ENCODE results near the gene ROCK2.

ROCK2 gene

DNA sequence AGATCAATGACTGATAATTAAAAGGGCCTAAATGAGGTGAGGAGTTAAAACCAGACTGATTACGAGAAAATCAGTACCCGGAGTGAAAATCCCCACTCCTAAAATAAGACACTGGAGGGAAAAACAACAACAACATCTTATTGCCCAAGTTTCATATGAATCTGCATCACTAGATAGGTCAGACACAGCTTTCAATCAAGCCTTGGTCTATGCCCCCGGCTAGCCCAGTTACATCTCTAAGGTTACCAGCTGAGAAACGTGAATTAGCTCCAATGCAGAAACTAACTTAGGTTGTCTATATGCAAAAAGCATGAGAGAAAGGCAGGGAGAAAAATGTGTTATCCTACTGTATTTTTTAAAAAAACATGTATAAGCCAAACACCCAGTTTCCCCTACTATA lies 53.7 kb downstream of the ROCK2 start:
- TF ChIP-seq, protein P1, sequence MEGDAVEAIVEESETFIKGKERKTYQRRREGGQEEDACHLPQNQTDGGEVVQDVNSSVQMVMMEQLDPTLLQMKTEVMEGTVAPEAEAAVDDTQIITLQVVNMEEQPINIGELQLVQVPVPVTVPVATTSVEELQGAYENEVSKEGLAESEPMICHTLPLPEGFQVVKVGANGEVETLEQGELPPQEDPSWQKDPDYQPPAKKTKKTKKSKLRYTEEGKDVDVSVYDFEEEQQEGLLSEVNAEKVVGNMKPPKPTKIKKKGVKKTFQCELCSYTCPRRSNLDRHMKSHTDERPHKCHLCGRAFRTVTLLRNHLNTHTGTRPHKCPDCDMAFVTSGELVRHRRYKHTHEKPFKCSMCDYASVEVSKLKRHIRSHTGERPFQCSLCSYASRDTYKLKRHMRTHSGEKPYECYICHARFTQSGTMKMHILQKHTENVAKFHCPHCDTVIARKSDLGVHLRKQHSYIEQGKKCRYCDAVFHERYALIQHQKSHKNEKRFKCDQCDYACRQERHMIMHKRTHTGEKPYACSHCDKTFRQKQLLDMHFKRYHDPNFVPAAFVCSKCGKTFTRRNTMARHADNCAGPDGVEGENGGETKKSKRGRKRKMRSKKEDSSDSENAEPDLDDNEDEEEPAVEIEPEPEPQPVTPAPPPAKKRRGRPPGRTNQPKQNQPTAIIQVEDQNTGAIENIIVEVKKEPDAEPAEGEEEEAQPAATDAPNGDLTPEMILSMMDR (IDR thresholded peaks at IDR 0.05), result no peak
- H3K27me3 Mint-ChIP-seq (ENCODE audit: low read depth, poor library complexity), result no peaks in the 10 kb centered on the region
- H3K27ac Mint-ChIP-seq, result no peak overlapping the region
- DNase-seq, result no peak
- H3K4me3 Mint-ChIP-seq, result no peak overlapping the region
- H3K9me3 Mint-ChIP-seq, result peaks cover 7% of the 10 kb centered on the region
- H3K36me3 Mint-ChIP-seq (ENCODE audit: low read depth), result peaks cover 22% of the 10 kb centered on the region
- peaks cover 26% of the 10 kb centered on the region for H3K4me1 Mint-ChIP-seq

DNA sequence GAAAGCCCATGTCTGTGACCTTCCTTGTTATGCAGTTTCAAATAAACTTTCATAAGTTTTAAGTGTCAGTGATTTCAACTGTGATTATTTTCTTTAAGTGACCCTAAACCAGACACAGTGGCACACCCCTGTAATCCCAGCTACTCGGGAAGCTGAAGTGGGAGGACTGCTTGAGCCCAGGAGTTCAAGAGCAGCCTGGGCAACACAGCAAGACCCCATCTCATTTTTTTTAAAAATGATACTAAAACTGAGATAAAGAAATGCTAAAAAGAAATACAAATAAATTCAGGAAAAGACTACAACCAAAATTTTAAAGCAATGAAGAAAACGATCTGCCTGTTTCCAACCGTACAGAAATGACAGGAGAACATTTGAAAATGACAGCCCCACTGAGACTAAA lies 54.2 kb downstream of the ROCK2 start:
- no peak for DNase-seq
- peaks cover 26% of the 10 kb centered on the region for H3K4me1 Mint-ChIP-seq
- H3K27ac Mint-ChIP-seq, result no peak overlapping the region
- peaks cover 12% of the 10 kb centered on the region for H3K9me3 Mint-ChIP-seq
- H3K27me3 Mint-ChIP-seq (ENCODE audit: low read depth, poor library complexity), result no peaks in the 10 kb centered on the region
- no peak overlapping the region for H3K4me3 Mint-ChIP-seq
- TF ChIP-seq, protein P1 (IDR thresholded peaks at IDR 0.05), result no peak
- peaks cover 27% of the 10 kb centered on the region for H3K36me3 Mint-ChIP-seq (ENCODE audit: low read depth)

DNA sequence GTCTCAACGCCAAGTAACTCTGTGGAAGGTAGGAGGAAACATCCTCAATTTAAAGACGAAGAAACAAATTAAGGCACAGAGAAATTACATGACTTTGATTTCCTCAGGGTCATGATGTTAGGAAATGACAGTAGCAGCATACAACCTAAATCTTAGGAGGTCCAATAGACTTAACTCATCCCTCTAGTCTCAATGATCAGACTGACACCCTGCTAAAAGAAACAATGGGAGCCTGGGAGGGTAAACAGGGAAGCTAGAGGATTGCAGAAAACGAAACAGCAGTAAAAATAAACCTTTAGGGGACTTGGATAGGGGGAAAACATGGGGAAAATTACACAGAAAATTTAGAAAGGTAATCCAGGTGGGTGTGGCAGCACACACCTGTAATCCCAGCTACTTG lies 56.0 kb downstream of the ROCK2 start:
- Mint-ChIP-seq H3K36me3 (ENCODE audit: low read depth) (peaks cover 44% of the 10 kb centered on the region), H3K9me3 (peaks cover 25% of the 10 kb centered on the region), H3K27ac (peak overlapping the region; percentile 95), H3K27me3 (ENCODE audit: low read depth, poor library complexity) (no peaks in the 10 kb centered on the region), H3K4me1 (peaks cover 26% of the 10 kb centered on the region), H3K4me3 (no peak overlapping the region)
- TF ChIP-seq, protein P1 (IDR thresholded peaks at IDR 0.05), result no peak
- no peak for DNase-seq

DNA sequence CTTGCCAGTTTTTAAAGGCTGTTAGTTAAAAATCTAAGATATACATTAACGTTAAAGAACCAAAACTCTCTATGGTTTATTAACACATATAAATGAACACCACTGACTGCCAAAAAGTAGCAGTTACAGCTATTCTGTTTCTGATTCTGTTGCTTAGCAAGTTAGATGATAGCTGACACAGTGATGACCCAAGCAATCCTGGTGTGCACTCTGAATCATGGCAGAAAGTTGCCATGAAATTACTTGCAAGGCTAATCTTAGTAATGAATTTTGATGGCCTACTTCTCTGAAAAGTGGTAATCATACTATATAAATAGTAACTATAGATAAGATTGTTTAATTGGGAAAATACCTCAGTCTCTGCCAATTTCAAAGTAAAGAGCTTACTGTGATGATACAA lies 57.7 kb downstream of the ROCK2 start:
- DNase-seq, result no peak
- TF ChIP-seq, protein P1 (IDR thresholded peaks at IDR 0.05), result no peak
- Mint-ChIP-seq H3K27ac (no peak overlapping the region), H3K4me3 (no peak overlapping the region), H3K36me3 (ENCODE audit: low read depth) (peaks cover 52% of the 10 kb centered on the region), H3K27me3 (ENCODE audit: low read depth, poor library complexity) (no peaks in the 10 kb centered on the region), H3K4me1 (peaks cover 18% of the 10 kb centered on the region), H3K9me3 (peaks cover 30% of the 10 kb centered on the region)

DNA sequence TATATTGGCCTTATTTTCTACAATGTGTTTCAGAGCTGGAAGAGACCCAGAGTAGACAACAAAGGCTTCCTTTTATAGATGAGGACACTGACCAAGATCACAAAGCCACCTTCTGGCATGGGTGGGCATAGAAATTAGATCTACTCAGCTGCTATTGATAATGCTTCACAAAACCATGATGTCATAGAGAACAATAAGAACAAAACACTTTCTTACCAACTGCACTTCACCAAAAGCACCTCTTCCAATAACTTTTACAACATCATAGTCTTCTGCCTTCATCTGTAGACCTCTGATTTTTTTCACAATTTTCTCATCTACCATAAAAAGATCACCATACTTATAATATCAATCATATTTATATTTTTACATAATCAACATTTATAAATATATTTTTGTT lies 58.1 kb downstream of the ROCK2 start:
- TF ChIP-seq, protein P1 (IDR thresholded peaks at IDR 0.05), result no peak
- no peak overlapping the region for H3K27ac Mint-ChIP-seq
- no peak for DNase-seq
- H3K4me3 Mint-ChIP-seq, result no peak overlapping the region
- H3K27me3 Mint-ChIP-seq (ENCODE audit: low read depth, poor library complexity), result no peaks in the 10 kb centered on the region
- peaks cover 18% of the 10 kb centered on the region for H3K4me1 Mint-ChIP-seq
- peaks cover 30% of the 10 kb centered on the region for H3K9me3 Mint-ChIP-seq
- H3K36me3 Mint-ChIP-seq (ENCODE audit: low read depth), result peaks cover 56% of the 10 kb centered on the region

DNA sequence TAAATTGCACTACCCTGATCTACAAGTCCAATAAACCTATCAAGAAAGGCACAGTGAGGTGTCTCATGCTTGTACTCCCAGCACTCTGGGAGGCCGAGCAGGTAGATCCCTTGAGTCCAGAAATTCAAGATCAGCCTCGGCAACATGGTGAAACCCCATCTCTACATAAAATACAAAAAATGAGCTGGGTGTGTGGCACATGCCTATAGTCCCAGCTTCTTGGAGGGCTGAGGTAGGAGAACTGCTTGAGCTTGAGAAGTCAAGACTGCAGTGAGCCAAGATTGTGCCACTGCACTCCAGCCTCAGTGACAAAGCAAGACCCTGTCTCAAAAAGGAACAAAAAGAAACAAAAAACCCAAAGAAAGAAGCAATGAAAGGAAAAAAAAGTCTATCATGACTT lies 58.9 kb downstream of the ROCK2 start:
- DNase-seq, result no peak
- Mint-ChIP-seq H3K4me3 (no peak overlapping the region), H3K27ac (no peak overlapping the region), H3K9me3 (peaks cover 30% of the 10 kb centered on the region), H3K27me3 (ENCODE audit: low read depth, poor library complexity) (no peaks in the 10 kb centered on the region), H3K4me1 (peaks cover 18% of the 10 kb centered on the region), H3K36me3 (ENCODE audit: low read depth) (peaks cover 64% of the 10 kb centered on the region)
- TF ChIP-seq, protein P1 (IDR thresholded peaks at IDR 0.05), result no peak

Measured in nephron progenitor cell (in vitro differentiated cells).